T-helper 22 cell (primary cell): ENCODE data around the gene PRG2.
A peak's percentile ranks its signal among the peaks of the same experiment; 100 is the strongest.
"Not testable (repeated sequence)": the region's sequence is repeated elsewhere in the genome, so short reads cannot be mapped to it uniquely, and the experiment has no call there.

Source experiments
- DNase-seq: peaks from one replicate; pipeline ENCODE4 v3.0.0-alpha.2; 2020; ENCODE audit warnings: low read depth

PRG2 gene

DNA sequence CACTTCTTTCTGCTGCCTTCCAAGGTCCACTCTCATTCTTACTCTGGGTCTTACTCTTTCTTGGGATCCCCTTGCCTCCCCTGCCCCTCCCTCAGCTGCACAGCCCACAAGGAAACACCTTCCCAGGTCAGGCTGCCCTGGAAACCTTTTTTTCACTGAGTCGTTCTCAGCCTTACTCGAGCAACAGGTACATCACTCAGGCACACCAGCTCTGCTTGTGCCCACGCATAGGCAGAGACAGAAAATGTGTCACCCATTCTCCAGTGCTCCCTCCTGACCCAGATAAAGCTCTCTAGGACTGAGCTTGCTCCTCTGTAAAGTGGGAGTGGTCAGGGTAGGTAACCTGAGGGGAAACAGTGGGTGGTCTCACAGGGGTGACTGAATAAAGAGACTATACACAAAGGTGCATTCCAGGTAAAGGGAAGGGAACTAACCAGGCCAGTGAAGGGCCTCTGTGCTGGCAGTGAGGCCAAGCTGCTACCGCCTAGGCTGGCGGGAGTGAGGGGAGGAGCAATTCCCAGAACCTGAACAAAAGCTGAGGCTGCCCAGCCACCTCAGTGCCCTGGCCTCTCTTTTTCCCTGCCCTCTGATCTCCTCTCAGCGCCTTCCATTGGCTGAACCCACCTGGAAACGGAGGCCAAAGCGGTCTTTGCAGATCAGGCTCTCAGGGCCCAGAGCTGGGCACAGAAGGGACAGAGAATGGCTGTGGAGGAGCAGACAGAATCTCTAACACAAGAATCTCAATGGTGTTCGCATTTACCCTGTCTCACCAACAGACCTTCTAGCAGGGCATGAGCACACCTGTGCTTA lies 25.4 kb downstream of the PRG2 start:
- DNase-seq, result no peak

DNA sequence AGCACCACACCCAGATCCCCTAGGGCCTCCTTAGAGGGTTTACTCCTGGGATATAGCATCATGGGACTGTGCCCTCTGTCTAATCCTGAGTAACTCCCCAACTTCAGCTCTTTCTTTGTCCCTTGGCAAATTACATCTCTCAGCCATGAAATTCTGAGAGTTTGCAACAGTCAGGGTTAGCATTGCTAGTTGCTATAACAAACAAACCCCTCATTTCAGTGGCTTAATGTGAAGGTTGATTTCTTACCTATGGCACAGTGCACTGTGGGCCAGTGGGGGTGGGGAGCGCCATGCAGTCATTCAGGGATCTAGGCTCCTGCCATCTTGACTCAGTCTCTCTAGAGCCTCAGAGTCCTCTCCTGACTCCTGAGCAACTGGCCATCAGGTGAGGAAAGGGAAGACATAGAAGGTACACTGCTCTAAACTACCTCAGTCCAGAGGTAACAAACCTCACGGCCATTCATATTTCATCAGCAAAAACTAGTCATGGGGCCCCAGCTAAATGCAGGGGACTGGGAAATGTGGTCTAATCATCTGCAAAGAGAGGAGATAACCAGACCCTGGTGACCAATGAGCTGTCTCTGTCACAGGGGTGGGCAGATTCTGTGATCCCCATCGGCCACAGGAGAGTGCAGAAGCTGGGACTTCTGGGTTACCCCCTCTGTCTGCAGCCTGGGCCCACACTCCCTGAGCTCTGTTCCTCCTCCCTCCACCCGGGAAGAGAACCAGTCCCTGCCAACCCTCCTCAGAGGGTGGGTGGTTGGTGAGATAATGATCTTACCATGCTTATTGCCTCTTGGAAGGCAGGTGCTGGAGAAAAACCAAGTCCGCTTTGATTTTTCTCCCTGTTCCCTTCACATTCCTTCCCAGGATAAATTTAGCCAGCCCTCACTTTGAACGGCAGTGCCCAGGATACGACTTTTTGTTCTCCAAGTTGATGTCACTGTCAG lies 27.0 kb downstream of the PRG2 start:
- DNase-seq, result no peak

DNA sequence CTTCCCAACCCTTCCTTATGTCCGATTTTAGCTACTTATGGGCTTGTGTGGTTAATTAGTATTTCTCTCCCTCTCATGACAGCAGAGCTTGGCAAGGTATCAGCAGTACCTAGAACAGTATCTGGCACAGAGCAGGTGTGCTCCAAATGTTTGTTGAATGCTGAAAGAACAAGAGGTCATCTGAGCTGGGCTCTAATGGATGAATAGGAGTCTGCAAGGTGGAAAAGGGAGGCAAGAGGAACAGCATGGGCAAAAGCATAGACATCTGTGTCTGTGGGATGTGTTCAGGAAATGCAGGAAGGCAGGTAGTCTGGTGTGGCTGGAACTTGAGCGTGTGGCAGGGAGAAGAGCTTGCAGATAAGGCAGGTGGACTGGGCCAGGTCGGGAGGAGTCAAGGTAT lies 28.5 kb downstream of the PRG2 start:
- no peak for DNase-seq

DNA sequence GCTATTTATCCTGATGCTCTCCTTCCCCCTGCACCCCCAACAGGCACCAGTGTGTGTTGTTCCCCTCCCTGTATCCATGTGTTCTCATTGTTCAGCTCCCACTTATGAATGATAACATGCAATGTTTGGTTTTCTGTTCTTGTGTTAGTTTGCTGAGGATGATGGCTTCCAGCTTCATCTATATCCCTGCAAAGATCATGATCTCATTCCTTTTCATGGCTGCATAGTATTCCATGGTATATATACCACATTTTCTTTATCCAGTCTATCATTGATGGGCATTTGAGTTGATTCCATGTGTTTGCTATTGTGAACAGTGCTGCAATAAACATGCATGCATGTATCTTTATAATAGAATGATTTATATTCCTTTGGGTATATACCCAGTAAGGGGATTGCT lies 29.0 kb downstream of the PRG2 start:
- not testable (repeated sequence) for DNase-seq

DNA sequence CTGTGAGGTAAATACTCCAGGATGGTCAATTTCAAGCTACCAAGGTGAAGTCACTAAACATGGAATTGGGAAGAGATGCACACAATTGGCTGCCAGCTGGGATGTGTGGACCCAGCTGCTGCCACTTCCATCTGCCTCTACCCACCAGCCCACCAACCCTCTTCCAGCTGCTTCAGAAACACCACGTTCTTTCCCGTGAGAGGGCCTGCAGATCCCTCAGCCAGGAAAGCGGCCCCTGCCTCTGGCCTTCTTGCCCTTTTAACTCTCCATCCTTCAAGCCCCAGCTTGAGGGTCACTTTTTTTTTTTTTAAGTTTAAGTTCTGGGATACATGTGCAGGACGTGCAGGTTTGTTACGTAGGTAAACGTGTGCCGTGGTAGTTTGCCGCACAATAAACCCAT lies 29.5 kb downstream of the PRG2 start:
- DNase-seq, result no peak

DNA sequence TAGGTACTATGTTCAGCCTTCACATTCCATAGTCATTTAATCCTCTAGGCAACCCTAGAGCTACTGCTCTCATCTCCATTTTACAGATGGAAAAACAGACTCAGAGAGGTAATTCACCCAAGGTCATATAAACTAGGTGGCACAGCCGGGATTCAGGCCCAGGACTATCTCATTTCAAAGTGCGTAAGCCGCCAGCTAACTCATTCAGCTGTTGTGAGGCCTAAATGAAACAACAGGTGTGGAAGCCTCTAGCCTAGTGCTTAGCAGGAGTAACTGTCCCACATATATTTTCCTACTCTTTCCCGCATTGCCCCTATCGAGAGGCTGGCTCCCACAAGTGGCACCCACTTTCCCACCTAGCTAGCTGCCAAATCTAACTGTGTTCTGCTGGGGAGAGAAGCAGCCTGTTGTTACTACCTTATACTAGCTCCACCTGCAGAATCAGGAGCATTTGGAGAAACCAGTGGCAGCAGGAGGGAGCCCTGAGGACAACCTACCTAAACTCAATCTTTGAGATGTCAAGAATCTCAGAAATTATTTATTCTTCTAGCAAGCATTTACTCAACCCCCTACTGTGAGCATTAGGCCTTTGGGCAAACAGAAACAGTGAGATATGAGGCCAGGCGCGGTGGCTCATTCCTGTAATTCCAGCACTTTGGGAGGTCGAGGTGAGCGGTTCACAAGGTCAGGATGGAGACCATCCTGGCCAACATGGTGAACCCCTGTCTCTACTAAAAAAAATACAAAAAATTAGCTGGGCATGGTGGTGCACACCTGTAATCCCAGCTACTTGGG lies 30.4 kb downstream of the PRG2 start:
- DNase-seq, result no peak

DNA sequence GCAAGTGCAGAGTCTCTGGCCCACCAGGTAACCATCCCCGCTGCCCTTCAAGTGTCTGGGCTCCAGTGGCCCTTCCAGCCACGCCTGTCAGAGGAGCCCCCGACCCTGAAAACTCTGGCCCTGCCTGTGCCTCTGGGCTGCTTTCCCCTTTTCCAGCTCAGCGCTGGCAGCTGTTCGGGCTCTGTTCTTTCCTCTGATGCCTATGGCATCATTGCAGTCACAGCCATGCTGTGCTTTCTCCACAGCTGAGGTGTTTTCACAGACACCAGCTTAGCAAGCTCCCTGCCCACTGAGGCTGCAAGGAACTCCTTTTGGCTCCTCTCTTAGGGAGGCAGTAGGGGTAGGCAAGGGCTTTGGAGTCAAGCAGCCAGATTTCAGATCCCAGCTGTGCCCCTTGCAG lies 31.1 kb downstream of the PRG2 start:
- no peak for DNase-seq

DNA sequence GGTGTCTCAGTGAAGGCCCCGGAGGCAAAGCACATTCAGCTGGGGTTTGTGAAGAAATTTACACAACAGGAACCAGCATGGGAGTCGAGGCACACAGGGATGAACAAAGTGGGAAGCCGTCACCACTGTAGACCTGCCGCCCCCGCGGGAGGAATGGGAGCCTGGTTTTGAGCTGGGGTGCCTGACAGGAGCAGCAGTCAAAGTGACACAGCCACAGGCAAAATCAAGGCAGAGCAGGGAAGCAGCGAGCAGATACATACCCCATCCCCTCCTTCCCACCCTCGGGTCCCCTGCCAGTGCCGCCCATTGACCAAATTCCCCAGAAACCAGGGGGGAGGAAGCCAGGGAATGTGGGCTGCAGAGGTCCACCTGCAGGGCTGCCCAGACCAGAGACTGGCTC lies 31.5 kb downstream of the PRG2 start:
- DNase-seq, result no peak

DNA sequence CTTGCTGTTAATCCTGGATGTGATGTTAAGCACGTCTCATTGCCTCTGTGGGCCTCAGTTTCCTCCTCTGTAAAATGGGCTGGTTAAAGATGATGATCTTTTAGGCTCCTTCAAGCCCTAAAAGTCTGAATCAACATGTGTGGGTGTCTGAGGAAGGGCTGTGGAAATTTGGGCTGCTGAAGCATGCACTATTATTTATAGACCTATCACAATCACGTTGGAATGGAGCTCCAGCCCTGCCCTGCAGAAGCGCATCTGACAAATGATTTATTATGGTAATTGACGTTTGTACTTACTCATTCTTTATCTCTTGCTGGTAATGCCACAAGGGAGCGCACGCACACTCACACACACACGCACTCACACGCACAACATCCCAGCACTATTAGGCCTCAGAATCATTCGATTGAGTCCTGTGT lies 31.9 kb downstream of the PRG2 start:
- no peak for DNase-seq

DNA sequence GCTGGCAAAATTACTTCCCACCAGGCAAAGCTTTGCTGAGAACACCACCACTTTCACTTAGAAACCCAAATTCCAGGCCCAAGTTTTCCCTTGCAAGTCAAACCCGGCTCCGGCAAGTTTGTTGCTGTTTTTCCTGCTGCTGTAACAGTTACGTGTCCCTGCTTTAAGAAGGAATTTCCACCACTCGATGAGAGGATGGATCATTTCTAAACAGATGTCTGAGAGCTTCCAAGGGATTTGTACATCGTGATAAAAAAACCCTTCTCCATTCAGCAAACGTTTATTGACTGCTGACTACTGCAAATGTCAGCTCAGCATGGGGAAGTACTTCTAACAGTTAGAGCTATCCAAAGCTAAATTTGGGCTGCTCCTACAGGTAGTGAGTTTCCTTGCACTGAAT lies 32.6 kb downstream of the PRG2 start:
- no peak for DNase-seq

DNA sequence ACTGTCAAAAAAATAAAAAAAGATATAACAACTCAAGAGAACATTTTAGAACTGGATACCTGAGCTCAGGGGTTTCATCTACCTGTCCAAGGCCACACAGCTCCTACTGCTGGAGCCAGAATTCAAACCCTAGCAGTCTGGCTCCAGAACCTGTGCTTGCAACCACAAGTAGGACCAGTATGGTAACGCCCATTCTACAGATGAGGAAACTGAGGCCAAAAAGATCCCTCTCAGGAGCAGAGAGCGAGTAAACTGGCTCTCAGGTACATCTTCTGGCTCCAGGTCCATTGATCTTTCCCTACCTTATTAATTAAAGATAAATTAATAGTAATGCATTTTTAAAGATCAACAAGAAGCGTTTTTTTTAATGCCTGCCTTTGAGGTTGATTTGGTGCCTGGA lies 33.1 kb downstream of the PRG2 start:
- no peak for DNase-seq

DNA sequence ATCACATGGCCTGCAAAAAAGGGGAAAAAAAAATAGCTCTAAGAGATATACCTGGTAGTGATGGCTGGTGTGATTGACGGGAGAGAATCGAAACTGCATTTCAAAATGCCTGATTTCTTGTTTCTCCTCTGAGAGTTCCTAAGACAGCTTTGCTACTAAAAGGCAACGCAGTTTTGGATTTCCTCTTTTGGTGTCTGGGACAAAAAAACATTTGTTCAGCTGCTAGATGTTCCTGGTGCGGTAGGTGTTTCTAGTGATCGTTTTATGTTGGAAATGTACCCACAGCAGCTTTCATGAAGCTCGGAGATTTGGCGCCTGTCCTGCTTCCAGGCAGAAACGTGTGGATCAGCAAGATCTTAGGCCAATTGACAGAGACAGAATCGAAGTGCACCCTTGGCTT lies 34.2 kb downstream of the PRG2 start:
- DNase-seq, result no peak

DNA sequence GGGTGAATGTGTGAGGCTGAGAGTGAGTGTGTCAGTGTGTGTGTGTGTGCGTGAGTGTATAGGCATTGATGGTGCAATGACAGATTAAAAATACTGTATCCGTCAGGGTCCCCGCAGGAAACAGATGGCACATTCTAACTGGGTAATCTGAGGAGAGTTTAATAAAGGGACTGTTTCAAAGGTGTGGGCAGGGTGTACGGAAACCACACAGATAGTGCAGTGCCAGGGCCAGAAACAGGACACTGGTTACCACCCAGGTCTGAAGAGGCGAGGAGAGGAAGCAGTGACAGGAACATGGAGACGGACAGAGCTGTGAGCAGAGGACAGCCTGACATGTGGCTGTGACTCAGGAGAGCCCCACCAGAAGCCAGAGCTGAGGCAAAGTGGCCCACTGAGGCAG lies 35.8 kb downstream of the PRG2 start:
- no peak for DNase-seq

DNA sequence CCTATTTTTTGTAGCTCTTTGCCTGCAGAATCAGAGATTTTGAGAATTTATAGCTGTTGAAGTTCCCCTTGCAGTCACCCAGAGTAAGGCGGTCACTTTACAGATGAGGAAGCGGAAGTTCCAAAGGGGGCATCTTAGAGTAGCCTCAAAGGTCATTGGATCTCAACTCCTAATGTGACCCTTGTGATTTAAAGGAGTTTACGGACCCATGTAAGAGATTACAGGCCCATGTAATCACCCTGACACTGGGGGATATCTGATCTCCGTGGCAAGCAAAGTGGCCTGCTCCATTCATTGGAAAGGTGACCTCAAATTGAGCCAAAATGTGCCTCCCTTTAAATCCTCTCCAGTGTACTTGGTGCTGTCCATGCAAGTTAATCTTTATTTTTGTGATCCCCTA lies 36.6 kb downstream of the PRG2 start:
- DNase-seq, result no peak

DNA sequence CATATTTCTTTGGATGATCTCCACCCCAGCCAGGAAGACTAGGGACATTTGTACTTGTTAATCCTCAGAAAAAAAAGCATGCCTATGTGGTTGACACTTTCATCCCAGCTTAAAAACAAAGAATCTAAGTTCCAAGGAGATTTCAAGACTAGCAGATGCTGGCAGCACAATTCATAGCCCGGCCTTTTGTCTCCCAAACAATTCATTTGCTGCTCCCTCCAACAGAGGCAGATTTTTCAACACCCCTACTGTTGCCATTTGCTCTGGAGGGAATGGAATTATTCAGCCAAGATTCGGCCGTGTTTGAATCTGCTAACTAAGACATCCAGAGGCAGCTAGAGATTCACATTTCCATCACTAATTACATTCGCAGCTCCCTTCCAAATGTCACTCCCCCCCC lies 37.0 kb downstream of the PRG2 start:
- no peak for DNase-seq

DNA sequence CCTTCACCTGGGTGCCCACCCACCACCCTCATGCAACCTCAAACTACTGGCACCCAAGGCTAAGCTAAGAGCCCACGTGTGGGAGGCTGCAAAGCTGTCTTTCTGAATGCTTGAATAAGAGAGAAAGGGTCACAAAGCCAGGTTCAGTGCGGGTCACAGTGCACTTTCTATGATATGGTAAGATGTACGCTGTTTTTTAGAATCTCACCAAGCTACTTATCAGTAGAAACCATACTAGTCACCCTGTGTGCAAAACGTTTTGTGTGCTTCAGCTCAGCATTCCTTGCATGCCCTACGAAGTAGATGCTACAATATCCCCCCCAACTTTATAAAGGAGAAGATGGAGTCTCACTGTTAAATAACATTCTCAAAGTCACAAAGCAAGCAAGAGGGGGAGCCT lies 37.4 kb downstream of the PRG2 start:
- no peak for DNase-seq

DNA sequence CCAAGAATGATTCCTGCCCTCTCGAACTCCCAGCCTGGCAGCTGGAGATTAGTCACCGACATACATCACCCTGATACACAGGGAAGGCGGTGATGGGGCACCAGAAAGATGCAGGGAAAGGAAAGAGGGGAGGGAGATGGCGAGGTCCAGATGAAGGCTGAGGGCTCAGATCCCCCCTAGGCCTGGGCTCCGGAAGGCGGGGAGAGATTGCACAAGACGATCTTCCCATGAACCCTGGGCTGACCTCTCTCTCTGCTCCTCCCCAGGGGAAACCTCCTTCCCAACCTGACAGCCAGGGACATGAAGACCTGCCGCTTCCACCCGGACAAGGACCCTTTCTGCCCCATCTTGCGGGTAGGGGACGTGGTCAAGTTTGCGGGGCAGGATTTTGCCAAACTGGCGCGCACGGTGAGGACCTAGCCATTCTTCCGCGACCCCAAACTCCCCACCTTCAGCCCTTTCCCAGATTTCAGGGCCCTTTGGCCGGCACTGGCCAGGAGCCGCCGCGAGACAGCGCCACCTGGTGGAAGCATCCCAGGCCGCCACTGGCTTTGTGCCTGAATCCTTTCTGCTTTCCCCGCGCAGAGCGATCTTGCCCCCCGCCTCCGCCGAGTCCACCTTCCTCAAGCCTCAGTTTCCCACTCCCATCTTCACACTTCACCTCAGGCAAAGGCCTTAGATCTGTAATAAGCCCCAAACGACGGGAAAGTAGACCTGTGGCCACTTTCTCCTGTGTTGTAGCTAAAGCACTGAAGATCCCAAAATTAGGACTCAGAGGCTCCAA lies 40.8 kb downstream of the PRG2 start:
- peak; percentile 22 for DNase-seq

DNA sequence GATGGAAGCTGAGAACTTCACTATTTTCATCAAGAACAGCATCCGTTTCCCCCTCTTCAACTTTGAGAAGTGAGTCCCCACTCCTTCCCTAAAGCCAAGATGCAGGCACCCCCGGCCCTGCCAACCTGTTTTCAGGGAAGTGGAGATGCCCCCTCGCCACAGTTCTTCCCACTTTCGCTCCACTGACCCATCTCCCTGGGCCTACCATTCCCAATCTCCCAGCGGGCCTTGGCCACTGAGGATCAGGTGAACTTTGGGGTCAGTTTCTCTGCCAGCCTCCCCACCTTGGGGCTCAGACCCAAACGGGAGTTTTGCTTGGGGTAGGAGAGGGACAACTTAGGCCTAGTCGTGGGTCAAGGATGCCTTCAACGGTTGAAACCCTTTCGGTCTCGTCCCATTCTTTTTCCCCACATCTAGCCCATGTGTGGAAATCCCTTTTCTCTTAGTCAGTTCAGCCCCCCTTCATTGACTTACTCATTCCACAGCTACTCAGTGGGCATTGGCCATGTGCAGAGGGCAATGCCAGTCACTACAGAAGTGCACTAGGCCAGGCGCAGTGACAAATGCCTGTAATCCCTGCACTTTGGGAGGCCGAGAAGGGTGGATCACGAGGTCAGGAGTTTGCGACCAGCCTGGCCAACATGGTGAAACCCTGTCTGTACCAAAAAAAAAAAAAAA lies 41.7 kb downstream of the PRG2 start:
- DNase-seq, result no peak

DNA sequence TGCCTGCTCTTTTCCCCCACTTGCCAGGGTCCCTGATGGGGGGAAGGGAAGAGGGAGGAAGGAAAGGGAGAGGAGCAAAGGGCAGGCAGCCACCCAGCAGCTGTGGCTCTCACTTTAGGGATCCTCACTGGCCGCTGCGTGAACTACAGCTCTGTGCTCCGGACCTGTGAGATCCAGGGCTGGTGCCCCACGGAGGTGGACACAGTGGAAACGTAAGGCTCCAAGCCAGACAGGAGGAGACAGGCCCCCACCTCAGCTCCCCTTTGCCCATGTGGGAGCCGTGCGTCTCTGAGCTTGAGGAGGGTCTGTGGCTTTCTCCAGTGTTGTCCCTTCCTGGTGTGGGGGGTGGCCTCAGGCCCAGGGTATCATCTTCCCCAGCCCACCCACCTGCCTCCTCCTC lies 42.4 kb downstream of the PRG2 start:
- no peak for DNase-seq

DNA sequence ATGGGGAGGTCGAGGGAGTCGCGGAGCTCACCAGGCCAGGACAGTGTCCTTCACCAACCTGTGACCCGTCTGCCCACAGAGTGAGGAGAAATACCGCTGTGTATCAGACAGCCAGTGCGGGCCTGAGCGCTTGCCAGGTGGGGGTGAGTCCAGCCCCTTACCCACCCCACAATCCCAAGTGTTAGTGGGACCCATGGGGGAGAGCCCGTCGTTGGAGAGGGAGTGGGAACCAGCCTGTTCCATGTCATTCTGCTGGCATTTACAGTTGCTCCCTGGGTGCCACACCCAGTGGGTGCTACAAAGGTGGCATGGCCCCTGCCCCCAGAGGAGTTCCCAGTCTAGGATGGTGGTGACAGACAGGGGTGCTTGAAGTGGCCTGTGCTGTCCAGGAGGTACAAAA lies 43.1 kb downstream of the PRG2 start:
- no peak for DNase-seq

DNA sequence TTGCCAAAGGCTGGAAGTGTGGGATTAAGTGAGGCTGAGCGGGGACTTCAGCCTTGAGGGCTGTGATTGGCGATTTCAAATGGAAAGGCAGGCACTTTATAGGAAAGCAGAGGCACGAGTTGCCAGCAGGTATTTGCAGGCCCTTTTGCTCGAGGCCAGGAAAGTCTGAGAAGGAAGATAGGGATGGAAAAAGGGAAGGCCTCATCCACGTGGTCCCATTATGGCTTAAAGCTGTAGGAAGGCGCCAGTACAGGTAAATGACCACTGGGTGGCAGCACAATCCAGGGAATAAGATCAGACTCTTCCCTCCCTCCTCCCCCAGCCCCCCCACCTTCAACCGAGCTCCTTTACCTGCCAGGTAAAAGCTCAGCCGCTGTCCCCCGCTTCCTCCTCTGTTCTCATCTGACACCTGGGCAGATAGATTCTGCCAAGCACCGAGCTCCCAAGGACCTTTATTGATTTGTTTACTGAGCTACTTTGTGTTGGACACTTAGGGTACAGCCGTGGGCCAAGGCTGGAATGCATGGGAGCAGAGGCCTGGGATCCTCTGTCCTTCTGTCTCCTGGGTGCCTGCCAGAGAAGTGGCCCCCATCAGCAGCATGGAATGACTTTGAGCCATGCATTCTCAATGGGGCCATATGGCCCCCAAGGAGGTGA lies 44.8 kb downstream of the PRG2 start:
- peak; percentile 29 for DNase-seq
